Dedifferentiated amniotic fluid mesenchymal stem cell (primary cell): Measurements from ENCODE around the gene NEUROD4.

Experiments
- DNase-seq: peaks from one replicate; pipeline ENCODE4 v3.0.0-alpha.2; 2016; ENCODE audit errors: extremely low spot score

Gene NEUROD4

DNA sequence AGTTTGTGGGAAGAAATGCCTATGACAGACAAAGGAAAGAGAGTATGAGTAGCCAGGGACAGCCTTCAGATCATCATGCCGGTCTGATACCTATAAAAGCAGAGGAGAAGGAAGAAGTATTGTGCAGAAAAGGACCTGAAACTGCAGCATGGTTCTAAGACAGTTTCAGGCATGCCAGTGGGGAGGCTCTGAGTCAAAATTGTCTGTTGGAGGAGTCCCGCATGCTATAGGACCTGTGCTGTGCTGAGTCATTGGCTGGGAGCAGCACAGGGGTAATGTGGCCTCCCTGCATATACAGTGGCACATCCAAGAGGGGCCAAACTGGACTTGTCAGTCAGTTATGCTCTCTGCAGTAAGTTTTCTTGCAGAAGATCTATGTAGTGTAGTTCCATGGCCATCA is 40.7 kb downstream of the NEUROD4 start:
- DNase-seq, result no peak

DNA sequence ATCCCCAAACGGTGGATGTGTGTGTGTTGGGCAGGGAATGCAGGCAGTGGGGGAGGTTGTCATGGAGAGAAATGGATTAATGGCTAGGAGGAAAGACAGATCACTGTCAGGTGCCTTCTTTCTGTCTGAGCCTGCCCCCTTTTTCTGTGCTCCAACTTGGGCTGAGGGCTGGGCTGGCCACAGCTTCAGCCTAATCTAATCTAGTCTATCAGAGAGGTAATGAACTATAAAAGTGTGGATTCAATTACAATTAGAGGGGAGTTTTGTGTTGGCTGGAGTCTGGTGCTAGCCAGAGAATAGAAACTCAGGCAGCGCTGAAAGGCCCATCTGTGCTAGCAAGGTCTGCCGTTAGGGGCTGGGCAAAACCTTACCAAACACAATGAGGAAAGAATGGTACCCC is 41.2 kb downstream of the NEUROD4 start:
- no peak for DNase-seq

DNA sequence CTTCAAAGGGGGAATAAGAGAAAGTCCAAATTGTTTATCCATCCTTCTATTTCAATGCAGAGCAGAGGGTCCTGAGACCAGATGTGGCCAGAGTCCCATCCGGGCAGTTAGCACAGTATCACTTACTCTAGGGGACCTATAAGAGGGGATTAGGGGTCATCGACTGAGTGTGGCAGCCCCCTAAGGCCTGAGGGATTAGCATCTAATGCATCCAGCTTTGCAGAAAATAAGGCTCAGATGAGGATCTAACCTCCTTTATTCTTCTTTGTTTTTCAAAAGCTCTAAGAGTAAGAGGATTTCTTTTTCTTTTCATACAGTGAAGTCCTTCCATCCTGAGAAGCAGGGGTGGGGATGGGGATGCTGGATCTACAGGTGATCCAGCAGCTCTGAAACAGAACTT is 43.5 kb downstream of the NEUROD4 start:
- DNase-seq, result no peak

DNA sequence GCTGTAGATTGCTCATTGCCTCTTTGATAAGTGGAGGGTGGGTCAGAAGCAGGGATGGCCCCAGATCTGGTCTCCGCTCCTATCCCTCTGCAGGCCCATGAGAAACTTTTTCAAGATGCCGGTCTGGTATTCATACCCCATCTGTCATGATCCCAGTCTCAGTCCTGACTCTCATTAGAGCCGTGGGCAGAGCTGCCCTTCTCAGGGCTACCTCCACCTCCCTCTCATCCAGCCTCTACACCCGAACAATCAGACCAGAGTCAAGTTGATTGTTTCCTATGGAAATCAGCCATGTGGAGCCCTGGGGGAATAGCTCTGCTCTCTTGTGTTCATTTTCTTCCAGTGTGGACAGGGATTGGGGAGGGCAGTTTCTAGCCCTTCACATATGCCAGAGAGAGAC is 45.8 kb downstream of the NEUROD4 start:
- no peak for DNase-seq

DNA sequence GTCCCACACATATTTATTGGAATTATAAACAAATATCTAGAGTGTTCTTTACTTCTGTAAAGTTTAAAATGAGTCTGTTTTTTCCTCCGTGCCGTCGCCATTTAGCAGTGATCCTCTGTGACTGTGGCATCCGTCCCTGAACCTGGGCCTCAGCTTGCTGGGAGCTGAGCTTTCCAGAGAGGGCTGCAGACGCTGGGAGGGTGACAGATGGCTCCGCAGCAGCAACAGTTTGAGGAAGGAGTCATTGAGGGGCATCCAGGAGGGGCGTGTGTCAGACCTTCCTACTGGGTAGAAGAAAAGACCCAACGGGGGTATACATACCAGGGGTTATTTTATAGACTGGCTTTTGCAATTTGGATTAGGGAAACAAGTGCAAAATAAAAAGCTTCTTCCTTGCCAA is 47.9 kb downstream of the NEUROD4 start:
- DNase-seq, result no peak

DNA sequence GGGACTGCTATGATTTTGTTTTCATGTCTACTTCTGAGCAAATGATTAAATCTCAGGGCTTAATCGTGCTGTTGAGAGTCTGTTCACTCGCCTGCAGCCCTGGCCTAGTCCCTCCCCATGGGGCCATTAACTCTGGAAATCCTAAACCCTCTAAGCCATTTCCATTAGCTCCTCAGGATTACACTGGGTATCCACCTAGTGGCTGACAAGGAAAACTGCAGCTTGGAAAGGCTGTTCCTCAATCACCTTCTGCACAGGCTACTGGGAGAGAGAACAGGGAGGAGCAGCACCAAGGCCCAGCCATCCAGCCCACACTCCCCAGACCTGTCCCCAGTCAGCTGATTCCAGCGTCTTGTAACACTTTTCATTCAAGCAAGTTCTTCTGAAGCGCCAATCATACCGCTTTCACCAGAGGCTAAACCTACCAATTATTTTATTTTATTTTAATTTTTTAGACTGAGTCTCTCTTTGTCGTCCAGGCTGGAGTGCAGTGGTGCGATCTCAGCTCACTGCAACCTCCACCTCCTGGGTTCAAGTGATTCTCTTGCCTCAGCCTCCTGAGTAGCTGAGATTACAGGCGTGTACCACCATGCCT is 48.7 kb downstream of the NEUROD4 start:
- peak; percentile 51 for DNase-seq

DNA sequence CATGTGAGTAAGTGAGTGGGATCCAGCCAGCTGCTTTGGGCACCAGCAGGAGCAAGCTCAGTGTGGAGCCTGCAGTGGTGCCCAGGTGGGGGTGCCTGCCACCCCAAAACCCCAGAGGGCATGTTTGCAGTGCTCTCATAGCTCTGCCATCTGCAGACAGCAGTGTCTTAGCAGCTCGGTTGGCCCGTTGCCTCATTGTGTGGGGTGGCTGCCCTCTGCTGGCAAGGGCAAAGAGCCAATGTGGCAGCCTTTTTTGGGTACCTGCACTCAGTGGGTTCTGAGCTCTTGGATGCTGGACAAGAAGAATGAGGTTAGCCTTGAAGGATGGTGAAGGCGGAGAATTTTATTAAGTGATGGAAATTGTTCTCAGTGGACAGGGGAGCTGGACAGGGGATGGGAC is 52.3 kb downstream of the NEUROD4 start:
- no peak for DNase-seq

DNA sequence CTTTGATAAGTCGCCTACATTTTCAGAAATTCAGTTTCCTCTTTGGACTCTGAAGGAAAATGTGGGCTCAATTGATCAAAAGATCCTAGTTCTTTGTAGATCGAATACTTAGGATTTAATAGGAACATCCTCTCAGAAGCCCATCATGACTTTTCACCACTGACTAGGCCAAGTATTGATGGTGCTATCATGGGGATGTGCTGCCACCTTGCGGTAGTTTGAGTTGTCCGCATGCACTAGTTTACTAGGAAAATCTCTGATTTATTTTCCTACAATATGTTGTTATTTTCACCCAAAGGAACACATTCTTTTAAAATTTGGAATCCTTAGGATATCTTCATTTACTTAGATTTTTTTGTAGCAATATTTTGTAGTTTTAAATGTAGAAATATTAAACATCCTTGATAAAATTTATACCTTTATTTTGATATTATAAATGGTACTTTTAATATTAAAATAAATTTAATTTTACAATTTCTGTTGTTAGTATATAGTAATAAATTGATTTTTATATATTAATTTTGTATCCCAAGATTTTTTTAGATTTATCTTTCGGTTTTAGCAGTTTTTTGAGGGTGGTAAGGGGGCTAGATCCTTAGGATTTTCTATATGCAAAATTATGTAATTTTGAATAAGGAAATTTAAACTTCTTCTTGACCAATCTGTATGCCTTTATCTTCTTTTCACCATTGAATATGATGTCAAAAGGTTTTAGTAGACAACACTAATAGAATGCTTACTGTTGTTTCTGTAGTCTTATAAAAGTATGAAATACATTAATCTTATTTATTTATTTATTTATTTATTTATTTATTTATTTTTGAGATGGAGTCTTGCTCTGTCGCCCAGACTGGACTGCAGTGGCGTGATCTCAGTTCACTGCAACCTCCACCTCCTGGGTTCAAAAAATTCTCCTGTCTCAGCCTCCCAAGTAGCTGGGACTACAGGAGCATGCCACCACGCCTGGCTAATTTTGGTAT is 53.6 kb downstream of the NEUROD4 start:
- DNase-seq, result peak; percentile 61

DNA sequence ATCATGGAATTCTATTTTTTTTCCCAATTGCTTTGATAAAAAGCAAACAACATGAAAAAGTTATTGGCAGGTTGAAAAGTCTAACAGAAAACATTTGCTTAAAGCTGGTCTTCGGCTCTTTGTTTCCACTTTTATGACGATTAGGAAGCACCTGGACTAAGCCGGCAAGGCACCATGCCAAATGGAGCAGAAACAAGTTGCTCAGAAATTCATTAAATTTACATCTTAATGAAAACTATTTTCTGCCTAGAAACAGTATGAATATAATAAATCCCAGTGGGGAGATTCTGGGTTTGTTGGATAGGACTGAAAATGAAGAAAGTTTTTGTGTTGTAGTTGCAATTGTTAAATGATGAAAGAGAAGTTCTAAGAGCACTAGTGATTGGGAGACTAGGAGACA is 55.0 kb downstream of the NEUROD4 start:
- DNase-seq, result no peak
